Heart right ventricle (tissue), 16 donors: ENCODE results near the gene CHD3. TPM values are rescaled to one million over a fixed set of nuclear protein-coding genes. Genes with fewer than 3 reads are reported as not detected.

Experiments
- ATAC-seq, 8 donors: fragments of 200-7000 bp; cut with Tn5 transposase; one replicate each; pipeline ENCODE4 v1.9.1; 2020; ENCODE audit warnings: mild to moderate bottlenecking in 8 of 8, moderate library complexity in 8 of 8, moderate number of reproducible peaks in 1 of 8
- DNase-seq, 2 donors: peaks; one replicate each; pipeline ENCODE4 v3.0.0-alpha.2; 2020
- H3K27ac ChIP-seq, 10 donors: fragments of 200-600 bp; sonication (generic) in 2 of 10; one replicate each; pipeline versions ENCODE4 v1.5.0 to v1.8.0; 2020 to 2022; ENCODE audit warnings: mild to moderate bottlenecking in 3 of 10
- H3K27me3 ChIP-seq, 7 donors: fragments of 200-600 bp; one replicate each; pipeline ENCODE4 v1.8.0; 2021 to 2022; ENCODE audit warnings: mild to moderate bottlenecking in 2 of 7
- H3K36me3 ChIP-seq, 9 donors: fragments of 200-600 bp; sonication (generic) in 1 of 9; one replicate each; pipeline versions ENCODE4 v1.5.0 to v1.8.0; 2020 to 2022; ENCODE audit warnings: mild to moderate bottlenecking in 2 of 9
- H3K4me1 ChIP-seq, 9 donors: fragments of 200-600 bp; sonication (generic) in 1 of 9; one replicate each; pipeline versions ENCODE4 v1.5.0 to v1.8.0; 2020 to 2022; ENCODE audit warnings: mild to moderate bottlenecking in 4 of 9
- H3K4me3 ChIP-seq, 10 donors: fragments of 200-600 bp; sonication (generic) in 2 of 10; one replicate each; pipeline versions ENCODE4 v1.5.0 to v1.8.0; 2020 to 2022; ENCODE audit warnings: mild to moderate bottlenecking in 7 of 10, moderate library complexity in 2 of 10
- H3K9me3 ChIP-seq, 11 donors: fragments of 200-600 bp in 10 of 11; sonication (generic) in 2 of 11; one replicate each; pipeline versions ENCODE4 v1.5.0 to v1.8.0; 2013 to 2022; ENCODE audit warnings: mild to moderate bottlenecking in 2 of 11, control low read depth in 1 of 11, moderate library complexity in 1 of 11
- CTCF ChIP-seq, 9 donors: fragments of 200-600 bp; sonication (generic) in 2 of 9; IDR thresholded peaks; one replicate each; pipeline versions ENCODE4 v1.5.0 to v1.8.0; 2021 to 2022; ENCODE audit warnings: antibody characterized with exemption in 9 of 9, mild to moderate bottlenecking in 5 of 9, moderate library complexity in 1 of 9
- WGBS, 2 donors: extraction: QIAGEN DNeasy Blood & Tissue Kit; methylation state at CpG; one replicate each; pipeline ENCODE4 v1.1.7; 2013; ENCODE audit warnings: inconsistent platforms in 1 of 2; 5-methylcytosine and 5-hydroxymethylcytosine counted together
- intact Hi-C, 10 donors: fragments of 100-400 bp; cut with DNase I; formaldehyde crosslinking; loops; one replicate each; pipeline versions ENCODE4 v1.11.1 to v1.14.2; 2022
- polyA plus RNA-seq, 2 donors: library from polyadenylated mRNA; stranded (reverse); fragments of 200-250 nt; gene quantifications; one replicate each; pipeline ENCODE4 v1.2.3, GENCODE V29; 2013
- total RNA-seq, 10 donors: library from RNA; stranded (reverse); fragmentation: NEBNext Ultra II Directional in 3 of 10; extraction: Animal tissue kit (Norgen Biotek cat#: 25700) in 3 of 10; gene quantifications; one replicate each; pipeline versions ENCODE4 v1.2.1 to v1.2.4, GENCODE V29; 2021 to 2023
- donor health status: Arrhythmogenic right ventricular cardiomyopathy.
- donor health status: ischemic (EF 13 %, LVEDD 7.1; RV severe dilation, severe dysfunction).
- donor health status: healthy with polysubstance abuse.
- donor health status: DM: no; HTN: yes; CAD: no.
- donor health status: DM: no; HTN: no; CAD: no.
- donor health status: ischemic (EF 25% LVEDD 6.9; RV normal size, moderate dysfunction).
- donor health status: ischemic (EF 25% LVEDD 5.7; RV mildly dilated, moderate dysfunction).
- donor health status: healthy.
- donor health status: DM: yes; HTN: yes; CAD: no.
- donor health status: Ischemic cardiomyopathy.
- donor health status: ischemic (EF 35%, LVEDD 5.7; RV mildly dilated, moderate dysfunction).
- donor health status: nonischemic (EF 11% LVEDD 7.7; RV severe dilation, severe dysfunction).
- donor health status: DM: yes; HTN: yes; CAD: no.
- donor health status: PGD.
- donor health status: ischemic (EF 29% LVEDD 5.4; RV normal size, mild dysfunction).
- donor health status: nonischemic (EF 23%, LVEDD 6.1; RV moderate dilation, normal function).

The CHD3 gene
- total and polyA plus RNA-seq, 12 donors = 8.2 to 29.0 (median 11.1) TPM

- ATAC-seq = no peak
These were observed 8.5 kb downstream of the CHD3 start for GRCh38 chr17:7897090-7897489.

GRCh38 chr17:7897773-7898172, 9.2 kb downstream of the CHD3 start:
- intact Hi-C loops = loop anchor here in 8 of 10 donors (2.0 to 10.0 kb wide), 6 partner anchors 35 to 153 kb away; no protein-coding TSS in a partner anchor
- peak overlapping the region in 1 of 10 donors; percentile 1 for H3K27ac ChIP-seq
- H3K9me3 ChIP-seq = no peaks in the 10 kb centered on the region
- peaks cover 0 to 9% (median 0%) of the 10 kb centered on the region in 9 donors for H3K4me1 ChIP-seq
- no peak overlapping the region for H3K4me3 ChIP-seq
- no peak for DNase-seq
- 47 to 53% methylated on average over 6 of the region's 6 CpGs for WGBS, 2 donors
- no peaks in the 10 kb centered on the region for H3K27me3 ChIP-seq
- TF ChIP-seq CTCF (IDR thresholded peaks at IDR 0.05) = peak; percentile 20 to 63 (median 52)
- peak in 7 of 8 donors; percentile 63 to 86 (median 74) for ATAC-seq
- peaks cover 0 to 100% (median 36%) of the 10 kb centered on the region in 9 donors for H3K36me3 ChIP-seq

More at GRCh38 chr17:7897090-7897489, 8.5 kb downstream of the CHD3 start:
- Histone ChIP-seq H3K4me1 (peaks cover 0 to 9% (median 0%) of the 10 kb centered on the region in 9 donors), H3K4me3 (no peak overlapping the region), H3K27me3 (no peaks in the 10 kb centered on the region), H3K27ac (no peak overlapping the region), H3K9me3 (no peaks in the 10 kb centered on the region), H3K36me3 (peaks cover 0 to 100% (median 36%) of the 10 kb centered on the region in 9 donors)
- WGBS, 2 donors = 90 to 92% methylated on average over 13 of the region's 13 CpGs
- intact Hi-C loops = loop anchor here in 8 of 10 donors (2.0 to 10.0 kb wide), 6 partner anchors 34 to 152 kb away; no protein-coding TSS in a partner anchor
- no peak for TF ChIP-seq CTCF (IDR thresholded peaks at IDR 0.05)
- no peak for DNase-seq

- H3K36me3 ChIP-seq = peaks cover 0 to 100% (median 31%) of the 10 kb centered on the region in 9 donors
- intact Hi-C loops = loop anchor here in 1 of 10 donors (10.0 kb wide), 1 partner anchor 141 kb away; no protein-coding TSS in a partner anchor
- 80% methylated on average over 22 of the region's 22 CpGs for WGBS, 2 donors
- no peak for DNase-seq
- no peaks in the 10 kb centered on the region for H3K27me3 ChIP-seq
- H3K9me3 ChIP-seq = no peaks in the 10 kb centered on the region
- TF ChIP-seq CTCF (IDR thresholded peaks at IDR 0.05) = no peak
- no peak for ATAC-seq
- H3K27ac ChIP-seq = no peak overlapping the region
- H3K4me3 ChIP-seq = no peak overlapping the region
- no peaks in the 10 kb centered on the region for H3K4me1 ChIP-seq
These were observed 14.8 kb downstream of the CHD3 start for GRCh38 chr17:7903154-7904103.

GRCh38 chr17:7909089-7909488, 20.5 kb downstream of the CHD3 start:
- WGBS, 2 donors = 94 to 96% methylated on average over 29 of the region's 29 CpGs
- DNase-seq (no peak), ATAC-seq (no peak)
- no peak for TF ChIP-seq CTCF (IDR thresholded peaks at IDR 0.05)
- H3K9me3 ChIP-seq = no peaks in the 10 kb centered on the region
- H3K4me3 ChIP-seq = no peak overlapping the region
- H3K4me1 ChIP-seq = peaks cover 0 to 9% (median 2%) of the 10 kb centered on the region in 9 donors
- H3K27me3 ChIP-seq = no peaks in the 10 kb centered on the region
- no peak overlapping the region for H3K27ac ChIP-seq
- intact Hi-C loops = loop anchor here in 1 of 10 donors (10.0 kb wide), 1 partner anchor 136 kb away; no protein-coding TSS in a partner anchor
- H3K36me3 ChIP-seq = peaks cover 0 to 85% (median 18%) of the 10 kb centered on the region in 9 donors
